Hematopoietic multipotent progenitor cell treated with erythropoietin and hydrocortisone succinate and interleukin-3 and kit ligand, for 4 days (in vitro differentiated cells): Measurements from ENCODE around the gene CWF19L1.
"Not testable (repeated sequence)": the region's sequence is repeated elsewhere in the genome, so short reads cannot be mapped to it uniquely, and the experiment has no call there.

Experiments used
- DNase-seq: peaks from one replicate; pipeline ENCODE4 v3.0.0-alpha.2; 2015

The CWF19L1 gene

GRCh38 chr10:100267239-100268104 is at the start of gene CWF19L1:
Gene CWF19L1 (minus strand): TSS chr10:100267638. CDS start chr10:100267593, 45 bp downstream.
- peak; percentile 93 for DNase-seq

GRCh38 chr10:100315615-100316014 is 48.2 kb upstream of the CWF19L1 start:
- DNase-seq = no peak

GRCh38 chr10:100311298-100311697 is 43.9 kb upstream of the CWF19L1 start:
- no peak for DNase-seq

GRCh38 chr10:100307684-100308083 is 40.2 kb upstream of the CWF19L1 start:
- no peak for DNase-seq

GRCh38 chr10:100306861-100307260 is 39.4 kb upstream of the CWF19L1 start:
- no peak for DNase-seq

DNA sequence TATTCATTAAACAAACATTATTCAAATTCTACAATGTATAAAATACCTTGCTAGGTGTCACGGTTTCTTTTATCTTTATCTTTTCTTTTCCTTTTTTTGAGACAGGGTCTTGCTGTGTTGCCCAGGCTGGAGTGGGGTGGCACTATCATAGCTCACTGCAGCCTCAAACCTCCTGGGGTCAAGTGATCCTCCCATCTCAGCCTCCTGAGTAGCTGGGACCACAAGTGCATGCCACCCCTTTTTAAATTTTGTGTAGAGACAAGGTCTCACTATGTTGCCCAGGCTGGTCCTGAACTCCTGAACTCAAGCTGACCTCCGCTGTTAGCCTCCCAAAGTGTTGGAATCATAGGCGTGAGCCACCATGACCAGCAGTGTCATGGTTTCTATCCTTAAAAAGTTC is 37.0 kb upstream of the CWF19L1 start:
- no peak for DNase-seq

GRCh38 chr10:100303724-100304319 is 36.4 kb upstream of the CWF19L1 start:
- peak; percentile 65 for DNase-seq

DNA sequence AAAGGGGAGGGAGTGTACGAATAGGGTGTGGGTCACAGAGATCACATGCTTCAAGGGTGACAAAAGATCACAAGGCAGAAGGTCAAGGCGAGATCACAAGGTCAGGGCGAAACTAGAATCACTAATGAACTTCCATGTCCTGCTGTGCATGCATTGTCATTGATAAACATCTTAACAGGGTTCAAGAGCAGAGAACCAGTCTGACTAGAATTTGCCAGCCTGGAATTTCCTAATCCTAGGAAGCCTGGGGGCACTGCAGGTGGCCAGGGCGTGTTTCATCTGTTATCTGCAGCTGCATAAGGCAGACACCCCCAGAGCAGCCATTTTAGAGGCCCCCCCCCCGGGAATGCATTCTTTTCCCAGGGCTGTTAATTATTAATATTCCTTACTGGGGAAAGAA is 33.7 kb upstream of the CWF19L1 start:
- not testable (repeated sequence) for DNase-seq

DNA sequence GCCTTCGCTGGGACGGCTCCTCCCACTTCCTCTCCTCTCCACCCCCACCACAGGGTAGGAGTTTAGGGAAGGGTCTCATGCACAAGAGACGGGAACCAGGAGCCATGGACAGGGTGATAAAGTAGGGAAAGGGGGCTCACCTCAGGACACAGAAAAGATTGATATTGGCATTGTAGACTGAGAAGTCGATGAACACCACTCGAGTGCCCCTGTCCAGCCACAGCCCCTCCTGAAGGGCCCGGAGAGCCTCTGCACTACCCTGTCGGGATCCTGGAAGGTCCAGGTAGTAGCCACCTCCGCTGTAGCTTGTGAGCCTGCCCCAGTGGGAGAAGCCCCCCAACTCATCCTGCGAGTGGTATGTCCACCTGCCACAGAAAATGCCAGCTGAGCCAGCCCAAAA is 29.8 kb upstream of the CWF19L1 start:
- DNase-seq = no peak

DNA sequence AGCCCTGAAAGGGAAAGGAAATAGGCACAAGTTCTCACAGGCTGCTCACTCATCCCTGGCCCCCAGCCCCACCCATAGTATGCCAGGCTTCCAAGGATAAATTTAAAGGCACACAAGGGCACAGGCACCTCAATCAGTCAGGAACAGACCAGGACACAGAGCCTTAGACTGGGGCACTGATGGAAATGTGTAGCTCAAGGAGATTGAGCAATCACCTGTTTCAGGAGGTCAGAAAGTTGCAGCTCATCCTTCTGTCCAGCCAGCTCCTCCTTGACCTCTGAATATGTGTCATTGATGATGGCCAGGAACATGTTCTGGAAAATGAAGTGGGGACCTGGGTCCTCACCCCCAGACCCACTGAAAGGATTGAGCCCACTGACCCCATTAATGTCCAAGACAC is 25.6 kb upstream of the CWF19L1 start:
- no peak for DNase-seq

DNA sequence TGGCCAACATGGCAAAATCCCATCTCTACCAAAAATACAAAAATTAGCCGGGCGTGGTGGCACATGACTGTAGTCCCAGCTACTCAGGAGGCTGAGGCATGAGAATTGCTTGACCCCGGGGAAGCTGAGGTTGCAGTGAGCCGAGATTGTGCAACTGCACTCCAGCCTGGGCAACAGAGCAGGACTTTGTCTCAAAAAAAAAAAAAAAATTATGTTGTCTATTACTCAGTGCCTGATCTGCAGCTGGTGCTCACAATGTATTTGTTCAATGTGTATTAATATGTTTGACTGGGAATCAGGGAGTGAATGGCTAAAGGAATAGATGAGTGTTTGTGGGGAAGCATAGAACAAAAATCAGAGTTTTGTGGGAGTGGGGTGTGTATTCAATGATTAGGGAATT is 24.9 kb upstream of the CWF19L1 start:
- DNase-seq = not testable (repeated sequence)

- peak; percentile 16 for DNase-seq
Observed at GRCh38 chr10:100291356-100291755, 23.9 kb upstream of the CWF19L1 start.

- DNase-seq = peak; percentile 65
Observed at GRCh38 chr10:100289641-100290040, 22.2 kb upstream of the CWF19L1 start.

GRCh38 chr10:100288196-100288595 is 20.8 kb upstream of the CWF19L1 start:
- DNase-seq = no peak

DNA sequence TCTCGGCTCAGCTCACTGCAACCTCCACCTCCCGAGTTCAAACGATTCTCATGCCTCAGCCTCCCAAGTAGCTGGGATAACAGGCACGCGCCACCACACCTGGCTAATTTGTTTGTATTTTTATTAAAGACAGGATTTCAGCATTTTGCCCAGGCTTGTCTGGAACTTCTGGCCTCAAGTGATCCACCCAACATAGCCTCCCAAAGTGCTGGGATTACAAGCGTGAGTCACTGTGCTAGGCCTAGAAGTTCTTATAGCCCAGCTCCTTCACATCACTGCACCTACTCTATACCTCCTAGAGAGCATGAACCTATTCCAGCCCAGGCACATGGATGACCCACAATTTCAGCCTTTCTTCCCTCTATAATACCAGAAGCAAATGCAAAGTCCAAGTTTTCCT is 20.3 kb upstream of the CWF19L1 start:
- no peak for DNase-seq

GRCh38 chr10:100286051-100287033 is 18.9 kb upstream of the CWF19L1 start, which contains the start of gene BLOC1S2:
Gene BLOC1S2 (minus strand): TSS chr10:100286680. CDS start chr10:100286659, 21 bp downstream.
- DNase-seq = peak; percentile 91

DNA sequence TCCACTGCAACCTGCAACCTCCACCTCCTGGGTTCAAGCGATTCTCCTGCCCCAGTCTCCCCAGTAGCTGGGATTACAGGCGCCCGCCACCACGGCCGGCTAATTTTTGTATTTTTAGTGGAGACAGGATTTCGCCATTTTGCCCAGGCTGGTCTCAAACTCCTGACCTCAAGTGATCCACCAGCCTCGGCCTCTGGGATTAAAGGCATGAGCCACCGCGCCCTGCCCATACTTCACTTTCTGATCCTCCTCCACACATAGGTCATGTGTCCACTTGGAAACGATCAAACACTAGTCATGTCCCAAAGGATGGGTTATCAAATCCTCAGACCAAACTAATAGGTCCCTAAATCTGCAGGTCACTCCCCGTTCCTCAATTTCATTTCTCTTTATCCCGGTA is 17.9 kb upstream of the CWF19L1 start:
- not testable (repeated sequence) for DNase-seq

DNA sequence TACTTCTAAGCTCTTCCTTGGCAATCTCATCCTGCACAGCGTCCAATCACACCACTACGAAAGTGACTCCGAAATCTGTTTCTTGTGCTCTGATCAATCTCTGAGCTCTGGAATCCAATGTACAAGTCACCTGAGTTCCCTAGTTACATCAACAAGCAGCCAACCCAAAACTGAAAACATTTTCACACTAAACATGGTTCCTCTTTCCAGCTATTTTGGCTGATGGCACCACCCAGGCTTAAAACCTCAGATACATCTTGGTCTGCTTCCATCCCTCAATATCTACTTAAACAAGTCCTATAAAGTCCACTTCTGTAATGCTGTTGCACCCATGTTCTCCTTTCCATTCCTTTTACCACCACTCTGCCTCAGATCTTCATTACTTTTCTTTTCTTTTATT is 15.5 kb upstream of the CWF19L1 start:
- peak; percentile 9 for DNase-seq

DNA sequence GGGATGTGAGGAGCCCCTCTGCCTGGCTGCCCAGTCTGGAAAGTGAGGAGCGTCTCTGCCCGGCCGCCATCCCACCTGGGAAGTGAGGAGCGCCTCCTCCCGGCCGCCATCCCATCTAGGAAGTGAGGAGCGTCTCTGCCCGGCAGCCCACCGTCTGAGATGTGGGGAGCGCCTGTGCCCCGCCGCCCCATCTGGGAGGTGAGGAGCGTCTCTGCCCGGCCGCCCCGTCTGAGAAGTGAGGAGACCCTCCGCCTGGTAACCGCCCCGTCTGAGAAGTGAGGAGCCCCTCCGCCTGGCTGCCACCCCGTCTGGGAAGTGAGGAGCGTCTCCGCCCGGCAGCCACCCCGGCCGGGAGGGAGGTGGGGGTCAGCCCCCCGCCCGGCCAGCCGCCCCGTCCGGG is 9.5 kb upstream of the CWF19L1 start:
- DNase-seq = not testable (repeated sequence)

- DNase-seq = no peak
Observed at GRCh38 chr10:100265821-100266485, 1.5 kb downstream of the CWF19L1 start.

DNA sequence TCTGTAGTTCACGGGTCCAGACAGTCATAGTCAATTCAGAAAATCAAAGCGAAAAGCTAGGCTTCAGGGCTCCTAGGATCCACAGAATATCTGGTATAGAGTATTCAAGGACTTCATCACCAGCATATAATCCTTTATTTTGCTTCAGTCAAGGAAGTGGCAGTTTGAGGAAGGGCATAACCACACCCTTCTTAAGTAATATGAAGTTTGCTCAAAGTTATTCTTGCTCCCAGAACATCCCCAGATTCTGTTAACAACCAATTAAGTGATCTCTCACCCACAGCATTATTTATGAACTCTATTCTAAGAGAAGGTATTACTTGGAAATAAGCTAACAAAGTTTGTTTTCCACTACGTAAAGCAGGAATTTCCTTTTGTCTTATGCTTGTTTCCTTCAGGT is 13.2 kb downstream of the CWF19L1 start:
- DNase-seq = no peak

DNA sequence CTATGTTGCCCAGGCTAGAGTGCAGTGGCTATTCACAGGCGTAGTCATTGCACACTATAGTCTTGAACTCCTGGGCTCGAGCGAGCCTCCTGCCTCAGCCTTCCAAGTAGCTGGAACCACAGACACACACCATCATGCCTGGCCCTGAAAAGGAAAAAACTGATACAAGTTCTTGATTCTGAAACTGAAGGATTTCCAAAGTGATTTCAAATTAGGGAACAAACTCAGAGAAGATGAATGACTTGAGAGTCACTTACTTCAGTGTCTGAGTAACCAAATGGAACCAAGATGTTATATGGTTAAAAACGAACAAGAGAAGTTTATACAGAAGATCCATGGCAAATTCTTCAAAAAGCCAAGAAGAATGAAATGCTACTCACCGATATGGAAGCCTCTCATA is 14.4 kb downstream of the CWF19L1 start:
- no peak for DNase-seq
